IMR-90 (cell line): ENCODE data around the gene STAT5B. TPM values are rescaled to one million over a fixed set of nuclear protein-coding genes. Genes with fewer than 3 reads are reported as not detected.

Experiments
- ATAC-seq: fragments of 200-7000 bp; cut with Tn5 transposase; 2 replicates; pipeline ENCODE4 v1.9.1; 2020; ENCODE audit warnings: low read depth, mild to moderate bottlenecking, moderate library complexity
- BruUV-seq: library from RNA; stranded (reverse); fragments of 400-500 nt; replicated peaks from 2 replicates; lab custom pipeline; 2021; lab: Mats Ljungman, UMichigan
- CTCF ChIA-PET: fragments of 300-600 bp; formaldehyde crosslinking; extraction: SDS; loops from one replicate; lab custom pipeline; 2021; ENCODE audit warnings: antibody characterized with exemption; lab: Yijun Ruan, JAX
- POLR2A ChIA-PET: fragments of 300-600 bp; sonication (Branson Sonifier 250); formaldehyde crosslinking; loops from one replicate; lab custom pipeline; 2022; ENCODE audit warnings: antibody characterized with exemption; ENCODE audit not compliant: unreplicated experiment; lab: Charles Lee
- DNase-seq: peaks from one replicate; pipeline ENCODE4 v3.0.0; 2013
- H2AFZ ChIP-seq: replicated peaks from 2 replicates; pipeline ENCODE3; 2013; ENCODE audit warnings: low read length, mild to moderate bottlenecking; ENCODE audit not compliant: poor library complexity
- H2AK5ac ChIP-seq: 2 replicates; pipeline ENCODE4 v1.6.1; 2013; ENCODE audit warnings: low read depth, low read length, inconsistent platforms
- H2AK9ac ChIP-seq: replicated peaks from 2 replicates; pipeline ENCODE3; 2013; ENCODE audit warnings: mild to moderate bottlenecking, low read depth, low read length, moderate library complexity; ENCODE audit not compliant: poor library complexity
- H2BK120ac ChIP-seq: 2 replicates; pipeline ENCODE4 v1.6.1; 2013; ENCODE audit warnings: low read depth, low read length, inconsistent platforms
- H2BK15ac ChIP-seq: 3 replicates; pipeline ENCODE4 v1.6.1; 2013; ENCODE audit warnings: low read depth, low read length, inconsistent platforms
- H2BK20ac ChIP-seq: 2 replicates; pipeline ENCODE4 v1.6.1; 2013; ENCODE audit warnings: low read depth, mild to moderate bottlenecking, inconsistent platforms, low read length, moderate library complexity
- H2BK5ac ChIP-seq: 2 replicates; pipeline ENCODE4 v1.6.1; 2013; ENCODE audit warnings: mild to moderate bottlenecking, low read depth, low read length, inconsistent platforms; ENCODE audit not compliant: poor library complexity, severe bottlenecking
- H3K14ac ChIP-seq: replicated peaks from 2 replicates; pipeline ENCODE4 v1.6.1; 2013; ENCODE audit warnings: low read depth, low read length, inconsistent platforms
- H3K18ac ChIP-seq: 2 replicates; pipeline ENCODE4 v1.6.1; 2013; ENCODE audit warnings: low read depth, low read length, control low read depth
- H3K23ac ChIP-seq: 2 replicates; pipeline ENCODE4 v1.6.1; 2013; ENCODE audit warnings: low read depth, low read length, inconsistent platforms
- H3K27ac ChIP-seq: 2 replicates; pipeline ENCODE4 v1.5.1; 2013; ENCODE audit warnings: mild to moderate bottlenecking, control low read depth, low read length; ENCODE audit not compliant: insufficient read depth
- H3K27me3 ChIP-seq: 2 replicates; pipeline ENCODE4 v1.6.1; 2013; ENCODE audit warnings: low read length; ENCODE audit not compliant: control insufficient read depth, insufficient read depth
- H3K36me3 ChIP-seq: 2 replicates; pipeline ENCODE4 v1.6.1; 2013; ENCODE audit warnings: low read length, mixed read lengths; ENCODE audit not compliant: control insufficient read depth, insufficient read depth
- H3K4ac ChIP-seq: 2 replicates; pipeline ENCODE4 v1.6.1; 2013; ENCODE audit warnings: low read depth, low read length, inconsistent platforms
- H3K4me1 ChIP-seq: 2 replicates; pipeline ENCODE4 v1.6.1; 2013; ENCODE audit warnings: low read length, mixed read lengths; ENCODE audit not compliant: control insufficient read depth, insufficient read depth
- H3K4me2 ChIP-seq: 2 replicates; pipeline ENCODE4 v1.6.1; 2013; ENCODE audit warnings: low read depth, mild to moderate bottlenecking, control low read depth, low read length, moderate library complexity
- H3K4me3 ChIP-seq: 2 replicates; pipeline ENCODE4 v1.5.1; 2013; ENCODE audit warnings: low read depth, mild to moderate bottlenecking, control low read depth, low read length, moderate library complexity; ENCODE audit not compliant: insufficient read depth
- H3K56ac ChIP-seq: 2 replicates; pipeline ENCODE4 v1.6.1; 2013; ENCODE audit warnings: low read length, inconsistent platforms; ENCODE audit not compliant: insufficient read depth; ENCODE audit errors: extremely low read depth
- H3K79me1 ChIP-seq, 2 experiments: 2 replicates each; pipeline ENCODE4 v1.6.1; 2013; ENCODE audit warnings: low read length in 2 of 2, inconsistent platforms in 1 of 2, low read depth in 1 of 2
- H3K9ac ChIP-seq: 2 replicates; pipeline ENCODE4 v1.6.1; 2013; ENCODE audit warnings: low read depth, low read length, control low read depth
- H3K9me1 ChIP-seq: 2 replicates; pipeline ENCODE4 v1.6.1; 2013; ENCODE audit warnings: low read length, inconsistent platforms; ENCODE audit not compliant: insufficient read depth
- H3K9me3 ChIP-seq: 2 replicates; pipeline ENCODE4 v1.6.1; 2013; ENCODE audit warnings: low read length; ENCODE audit not compliant: control insufficient read depth, insufficient read depth
- H4K20me1 ChIP-seq: 2 replicates; pipeline ENCODE4 v1.6.1; 2013; ENCODE audit warnings: low read length, inconsistent platforms; ENCODE audit not compliant: insufficient read depth
- H4K5ac ChIP-seq: 2 replicates; pipeline ENCODE4 v1.6.1; 2013; ENCODE audit warnings: mild to moderate bottlenecking, low read depth, low read length, control low read depth
- H4K8ac ChIP-seq, 2 experiments: 2 replicates each; pipeline ENCODE4 v1.6.1; 2013; ENCODE audit warnings: low read depth in 2 of 2, low read length in 2 of 2, control low read depth in 1 of 2, inconsistent platforms in 1 of 2
- H4K91ac ChIP-seq: 2 replicates; pipeline ENCODE4 v1.6.1; 2013; ENCODE audit warnings: low read depth, low read length, inconsistent platforms; ENCODE audit not compliant: insufficient read depth
- BHLHE40 ChIP-seq: fragments of 150-350 bp; IDR thresholded peaks from 2 replicates; pipeline ENCODE4 v1.6.1; 2016; ENCODE audit warnings: mild to moderate bottlenecking, low read depth, low read length
- CEBPB ChIP-seq: IDR thresholded peaks from 2 replicates; pipeline ENCODE4 v1.6.1; 2012; ENCODE audit warnings: low read depth, low read length, improper control_type of control experiment
- MAFK ChIP-seq: IDR thresholded peaks from 2 replicates; pipeline ENCODE4 v1.6.1; 2012; ENCODE audit warnings: low read depth, low read length, improper control_type of control experiment
- MAZ ChIP-seq: IDR thresholded peaks from 2 replicates; pipeline ENCODE4 v1.6.1; 2012; ENCODE audit warnings: low read depth, mild to moderate bottlenecking, low read length, improper control_type of control experiment, moderate library complexity, borderline replicate concordance
- NFE2L2 ChIP-seq: fragments of 150-350 bp; IDR thresholded peaks from 2 replicates; pipeline ENCODE4 v1.6.1; 2016; ENCODE audit warnings: low read depth, mild to moderate bottlenecking, low read length
- RFX5 ChIP-seq: IDR thresholded peaks from 2 replicates; pipeline ENCODE4 v1.8.0; 2012; ENCODE audit warnings: low read depth, mild to moderate bottlenecking, low read length, moderate library complexity
- SMC3 ChIP-seq: fragments of 150-350 bp; IDR thresholded peaks from 2 replicates; pipeline ENCODE4 v1.6.1; 2016; ENCODE audit warnings: low read depth, mild to moderate bottlenecking, antibody characterized with exemption, low read length, moderate library complexity
- WGBS, 2 experiments: methylation state at CpG; one replicate each; pipeline versions ENCODE4 v1.1.5 to v1.1.7; 2013; ENCODE audit warnings: missing lambda C conversion rate in 2 of 2; ENCODE audit not compliant: insufficient read length in 1 of 2; ENCODE audit errors: extremely low coverage in 2 of 2; 5-methylcytosine and 5-hydroxymethylcytosine counted together
- dilution Hi-C: fragments of 300-500 bp; cut with HindIII; formaldehyde crosslinking; loops from one replicate; pipeline ENCODE4 v1.14.3; 2018; ENCODE audit warnings: low sequenced_read_pairs; ENCODE audit not compliant: unreplicated experiment
- in situ Hi-C: fragments of 300-500 bp; cut with MboI; formaldehyde crosslinking; loops from 3 replicates; pipeline ENCODE4 v1.14.3; 2019; ENCODE audit warnings: low sequenced_read_pairs, inconsistent platforms, mixed read lengths
- intact Hi-C: fragments of 100-400 bp; cut with micrococcal nuclease; formaldehyde crosslinking; loops from 2 replicates; pipeline ENCODE4 v1.10.0; 2022
- polyA plus RNA-seq, 3 experiments: library from polyadenylated mRNA; depleted of rRNA; stranded (reverse); fragments of >200 nt; gene quantifications; 2 replicates each; pipeline ENCODE4 v1.2.3, GENCODE V29; 2012; ENCODE audit warnings: low replicate concordance in 1 of 3
- total RNA-seq: library from RNA; depleted of rRNA; stranded (reverse); fragments of >200 nt; gene quantifications from 2 replicates; pipeline ENCODE4 v1.2.3, GENCODE V29; 2012
- TF ChIP-seq, protein P1 (sequence below): fragments of 150-350 bp; IDR thresholded peaks from 2 replicates; pipeline ENCODE4 v1.6.1; 2017; ENCODE audit warnings: mild to moderate bottlenecking, antibody characterized with exemption, low read length, low read depth
- TF ChIP-seq, protein P2 (sequence below): fragments of 150-350 bp; IDR thresholded peaks from 2 replicates; pipeline ENCODE4 v1.6.1; 2016; ENCODE audit warnings: low read depth, mild to moderate bottlenecking, low read length, moderate library complexity, borderline replicate concordance

STAT5B gene
- total and polyA plus RNA-seq, 2 of the 4 experiments (the other 2 are of a cell fraction), result 24.4 to 29.6 TPM

DNA sequence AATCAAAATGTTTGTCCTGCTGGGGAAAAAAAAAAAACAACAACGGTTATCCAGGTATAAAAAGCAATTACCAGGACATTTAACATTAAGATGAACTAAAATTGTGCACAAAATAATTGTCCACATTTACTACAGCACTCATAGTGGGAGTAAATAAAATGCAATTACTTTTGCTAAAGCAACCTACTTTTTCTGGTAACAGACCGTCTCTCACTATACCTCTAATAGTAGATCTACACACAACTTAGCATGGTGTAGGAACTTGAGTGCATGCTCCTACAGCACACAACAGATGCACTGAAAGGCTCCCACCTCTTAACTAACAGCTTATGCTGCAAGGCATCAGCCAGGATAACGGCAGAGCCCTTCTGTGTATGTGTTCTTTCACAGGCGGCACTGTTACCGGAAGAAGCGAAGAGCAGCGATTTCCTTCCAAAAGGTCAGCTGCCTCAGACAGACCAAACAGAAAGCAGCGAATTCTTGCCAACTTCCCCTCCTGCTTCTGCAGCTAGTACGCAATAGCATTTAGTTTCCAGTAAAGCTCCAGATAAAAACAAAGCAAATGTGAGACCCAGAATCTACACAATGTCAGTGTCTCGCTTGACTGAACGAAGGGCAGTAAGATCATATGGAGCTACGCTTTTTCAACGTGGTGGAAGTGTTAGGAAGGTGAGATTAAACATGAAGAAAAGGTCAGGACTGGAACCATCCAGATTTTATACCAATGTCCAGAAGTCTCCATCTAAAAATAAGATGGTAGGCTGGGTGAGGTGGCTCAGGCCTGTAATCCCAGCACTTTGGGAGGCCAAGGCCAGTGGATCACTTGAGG lies 27.6 kb downstream of the STAT5B start:
- H3K18ac ChIP-seq, result peak overlapping the region; percentile 68
- peak overlapping the region; percentile 35 for H2BK120ac ChIP-seq
- dilution Hi-C loops, result no loop called here
- CTCF ChIA-PET, result interaction anchor here (0.6 to 1.5 kb wide), 3 partner anchors 21 to 26 kb away, joined by 3 to 5 read pairs (median 3); no protein-coding TSS in a partner anchor
- H3K79me1 ChIP-seq, result peaks cover 27 to 64% of the 10 kb centered on the region in 2 experiments
- H3K9me3 ChIP-seq, result peaks cover 2% of the 10 kb centered on the region; the same call in 1 of the 2 replicates
- no peak overlapping the region for H2BK20ac ChIP-seq
- peak overlapping the region; percentile 86 for H3K4me2 ChIP-seq
- no TSS peak for BruUV-seq
- H2BK5ac ChIP-seq, result peak overlapping the region; percentile 93
- peak overlapping the region; percentile 85 for H2AFZ ChIP-seq
- H4K5ac ChIP-seq, result peak overlapping the region; percentile 85
- H3K14ac ChIP-seq, result peak overlapping the region; percentile 97
- peak overlapping the region; percentile 38; the same call in 1 of the 2 replicates for H3K4me3 ChIP-seq
- H4K20me1 ChIP-seq, result peaks cover 35% of the 10 kb centered on the region
- 2% methylated on average over 5 of the region's 13 CpGs; no CpG with 5 or more reads in 1 of the 2 experiments for WGBS, 2 experiments
- H3K27ac ChIP-seq, result peak overlapping the region; percentile 29; the same call in 1 of the 2 replicates
- POLR2A ChIA-PET, result interaction anchor here (0.6 to 0.7 kb wide), 3 partner anchors 9 to 27 kb away, joined by 3 to 5 read pairs (median 4); no protein-coding TSS in a partner anchor
- H3K9me1 ChIP-seq, result peaks cover 4% of the 10 kb centered on the region; the same call in 1 of the 2 replicates
- peak overlapping the region; percentile 88 for H3K23ac ChIP-seq
- in situ Hi-C loops, result no loop called here
- no peak overlapping the region for H2AK9ac ChIP-seq
- H3K9ac ChIP-seq, result peak overlapping the region; percentile 51; the same call in 1 of the 2 replicates
- intact Hi-C loops, result no loop called here
- ATAC-seq (peak; percentile 92), DNase-seq (peak; percentile 93)
- H3K27me3 ChIP-seq, result no peaks in the 10 kb centered on the region
- H4K8ac ChIP-seq, result peak overlapping the region; percentile 22 to 99; a peak in 3 of 4 replicates
- H3K4me1 ChIP-seq, result peaks cover 2% of the 10 kb centered on the region; the same call in 1 of the 2 replicates
- TF ChIP-seq BHLHE40, result no peak
- no peak for TF ChIP-seq NFE2L2
- TF ChIP-seq SMC3, result no peak
- TF ChIP-seq CEBPB, result peak; percentile 76
- no peak for TF ChIP-seq MAZ
- TF ChIP-seq, protein P1, sequence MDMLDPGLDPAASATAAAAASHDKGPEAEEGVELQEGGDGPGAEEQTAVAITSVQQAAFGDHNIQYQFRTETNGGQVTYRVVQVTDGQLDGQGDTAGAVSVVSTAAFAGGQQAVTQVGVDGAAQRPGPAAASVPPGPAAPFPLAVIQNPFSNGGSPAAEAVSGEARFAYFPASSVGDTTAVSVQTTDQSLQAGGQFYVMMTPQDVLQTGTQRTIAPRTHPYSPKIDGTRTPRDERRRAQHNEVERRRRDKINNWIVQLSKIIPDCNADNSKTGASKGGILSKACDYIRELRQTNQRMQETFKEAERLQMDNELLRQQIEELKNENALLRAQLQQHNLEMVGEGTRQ, result peak; percentile 93
- no peak for TF ChIP-seq MAFK
- no peak for TF ChIP-seq RFX5
- TF ChIP-seq, protein P2, sequence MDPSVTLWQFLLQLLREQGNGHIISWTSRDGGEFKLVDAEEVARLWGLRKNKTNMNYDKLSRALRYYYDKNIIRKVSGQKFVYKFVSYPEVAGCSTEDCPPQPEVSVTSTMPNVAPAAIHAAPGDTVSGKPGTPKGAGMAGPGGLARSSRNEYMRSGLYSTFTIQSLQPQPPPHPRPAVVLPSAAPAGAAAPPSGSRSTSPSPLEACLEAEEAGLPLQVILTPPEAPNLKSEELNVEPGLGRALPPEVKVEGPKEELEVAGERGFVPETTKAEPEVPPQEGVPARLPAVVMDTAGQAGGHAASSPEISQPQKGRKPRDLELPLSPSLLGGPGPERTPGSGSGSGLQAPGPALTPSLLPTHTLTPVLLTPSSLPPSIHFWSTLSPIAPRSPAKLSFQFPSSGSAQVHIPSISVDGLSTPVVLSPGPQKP, result no peak
- H4K91ac ChIP-seq, result peak overlapping the region; percentile 76
- H3K36me3 ChIP-seq, result no peaks in the 10 kb centered on the region
- peak overlapping the region; percentile 36; the same call in 1 of the 2 replicates for H3K56ac ChIP-seq
- H2AK5ac ChIP-seq, result peak overlapping the region; percentile 79
- 0 out of 3 replicates have a peak overlapping the region, but pooled peaks have one; percentile 3 for H2BK15ac ChIP-seq
- peak overlapping the region; percentile 86 for H3K4ac ChIP-seq
